ENCODE measurements around the gene GRIPAP1.

The GRIPAP1 gene

DNA sequence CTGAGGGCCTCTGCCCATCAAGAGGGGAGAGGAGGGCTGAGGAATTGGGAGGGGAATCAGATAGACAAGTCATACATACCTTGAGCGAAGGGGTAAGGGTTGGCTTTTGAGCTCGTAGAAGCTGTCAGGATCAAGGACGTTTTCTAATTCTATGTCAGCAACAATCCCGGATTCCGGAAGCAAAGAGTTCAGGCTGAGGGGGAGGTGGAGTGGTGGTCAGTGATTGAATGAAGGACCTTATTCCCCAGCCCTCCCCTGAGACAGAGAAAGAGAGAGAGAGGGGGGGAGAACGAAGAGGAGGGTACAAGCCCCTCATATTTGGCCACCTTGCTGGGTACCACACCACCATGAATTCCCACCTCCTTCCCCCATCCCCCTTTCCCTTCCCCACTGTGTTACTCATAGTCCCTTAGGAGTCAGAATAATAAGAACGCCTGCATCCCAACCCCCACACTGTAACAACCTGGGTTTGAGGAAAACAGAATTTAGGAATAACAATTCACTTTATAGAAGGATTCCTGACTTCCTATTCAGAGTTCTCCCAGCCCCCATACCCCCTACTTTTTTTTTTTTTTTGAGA is 38.4 kb upstream of the GRIPAP1 start:
- no peak for ATAC-seq

DNA sequence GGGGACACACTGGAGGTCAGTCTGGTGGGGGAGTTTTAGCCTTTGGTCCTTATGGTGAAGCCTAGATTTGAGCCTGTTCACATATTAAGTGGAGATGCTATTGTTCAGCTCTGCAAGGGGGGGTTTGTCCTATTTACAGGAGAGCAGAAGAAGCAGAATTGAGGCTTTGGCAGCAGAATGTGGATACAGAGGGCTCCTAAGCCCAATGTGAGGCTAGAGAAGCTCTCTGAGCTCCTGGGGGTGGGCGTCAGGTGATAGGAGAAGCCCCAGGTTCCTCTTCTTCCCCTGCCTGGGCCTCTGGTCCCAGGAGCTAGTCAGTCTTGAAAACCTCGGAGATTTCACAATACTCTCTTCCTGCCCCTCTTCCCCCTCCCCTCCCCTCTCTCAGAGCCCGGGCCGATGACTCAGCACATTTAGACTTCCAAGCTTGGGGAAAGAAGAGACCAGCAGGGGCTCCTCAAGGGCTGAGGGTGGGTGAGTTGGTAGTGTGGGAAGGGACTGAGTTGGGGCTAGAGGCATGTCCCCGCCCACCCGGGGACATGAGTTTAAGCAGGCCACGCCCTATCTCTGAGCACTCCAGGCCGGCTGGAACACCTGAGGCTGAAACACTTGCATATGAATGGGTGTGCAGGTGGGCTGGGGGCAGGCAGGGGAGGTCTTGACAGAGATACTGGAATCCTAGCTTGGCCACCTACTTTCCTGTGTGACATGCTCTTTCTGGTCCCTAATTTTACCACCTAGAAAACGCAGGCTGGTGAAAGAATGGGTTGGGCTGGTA is 37.7 kb upstream of the GRIPAP1 start:
- peak; percentile 54 for ATAC-seq
- no peak; the same call in 1 of the 2 replicates for TF ChIP-seq BACH2 (CRISPR knock-in tag; IDR thresholded peaks at IDR 0.05; ENCODE audit: borderline replicate concordance)
- TF ChIP-seq ZFP3 (CRISPR knock-in tag; IDR thresholded peaks at IDR 0.05) = no peak
- TF ChIP-seq OSR1 (CRISPR knock-in tag; IDR thresholded peaks at IDR 0.05) = no peak
- no peak for TF ChIP-seq ESRRG (CRISPR knock-in tag; IDR thresholded peaks at IDR 0.05)
- TF ChIP-seq ZNF565 (CRISPR knock-in tag; conservative IDR thresholded peaks at IDR 0.05; ENCODE audit: low read depth) = no peak
- no peak for TF ChIP-seq RARB (CRISPR knock-in tag; IDR thresholded peaks at IDR 0.05)

More for the DNA sequence above, 38.4 kb upstream of the GRIPAP1 start:
- TF ChIP-seq, protein P1, sequence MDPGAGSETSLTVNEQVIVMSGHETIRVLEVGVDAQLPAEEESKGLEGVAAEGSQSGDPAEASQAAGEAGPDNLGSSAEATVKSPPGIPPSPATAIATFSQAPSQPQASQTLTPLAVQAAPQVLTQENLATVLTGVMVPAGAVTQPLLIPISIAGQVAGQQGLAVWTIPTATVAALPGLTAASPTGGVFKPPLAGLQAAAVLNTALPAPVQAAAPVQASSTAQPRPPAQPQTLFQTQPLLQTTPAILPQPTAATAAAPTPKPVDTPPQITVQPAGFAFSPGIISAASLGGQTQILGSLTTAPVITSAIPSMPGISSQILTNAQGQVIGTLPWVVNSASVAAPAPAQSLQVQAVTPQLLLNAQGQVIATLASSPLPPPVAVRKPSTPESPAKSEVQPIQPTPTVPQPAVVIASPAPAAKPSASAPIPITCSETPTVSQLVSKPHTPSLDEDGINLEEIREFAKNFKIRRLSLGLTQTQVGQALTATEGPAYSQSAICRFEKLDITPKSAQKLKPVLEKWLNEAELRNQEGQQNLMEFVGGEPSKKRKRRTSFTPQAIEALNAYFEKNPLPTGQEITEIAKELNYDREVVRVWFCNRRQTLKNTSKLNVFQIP (CRISPR knock-in tag; IDR thresholded peaks at IDR 0.05; ENCODE audit: borderline replicate concordance, low read depth) = no peak
- TF ChIP-seq CSDC2 (CRISPR knock-in tag; IDR thresholded peaks at IDR 0.05) = no peak
- TF ChIP-seq ISL1 (CRISPR knock-in tag; IDR thresholded peaks at IDR 0.05) = no peak
- no peak for TF ChIP-seq ESRRG (CRISPR knock-in tag; IDR thresholded peaks at IDR 0.05)
- TF ChIP-seq, protein P2, sequence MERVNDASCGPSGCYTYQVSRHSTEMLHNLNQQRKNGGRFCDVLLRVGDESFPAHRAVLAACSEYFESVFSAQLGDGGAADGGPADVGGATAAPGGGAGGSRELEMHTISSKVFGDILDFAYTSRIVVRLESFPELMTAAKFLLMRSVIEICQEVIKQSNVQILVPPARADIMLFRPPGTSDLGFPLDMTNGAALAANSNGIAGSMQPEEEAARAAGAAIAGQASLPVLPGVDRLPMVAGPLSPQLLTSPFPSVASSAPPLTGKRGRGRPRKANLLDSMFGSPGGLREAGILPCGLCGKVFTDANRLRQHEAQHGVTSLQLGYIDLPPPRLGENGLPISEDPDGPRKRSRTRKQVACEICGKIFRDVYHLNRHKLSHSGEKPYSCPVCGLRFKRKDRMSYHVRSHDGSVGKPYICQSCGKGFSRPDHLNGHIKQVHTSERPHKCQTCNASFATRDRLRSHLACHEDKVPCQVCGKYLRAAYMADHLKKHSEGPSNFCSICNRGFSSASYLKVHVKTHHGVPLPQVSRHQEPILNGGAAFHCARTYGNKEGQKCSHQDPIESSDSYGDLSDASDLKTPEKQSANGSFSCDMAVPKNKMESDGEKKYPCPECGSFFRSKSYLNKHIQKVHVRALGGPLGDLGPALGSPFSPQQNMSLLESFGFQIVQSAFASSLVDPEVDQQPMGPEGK (CRISPR knock-in tag; IDR thresholded peaks at IDR 0.05; ENCODE audit: borderline replicate concordance) = no peak
- no peak for TF ChIP-seq ZFP3 (CRISPR knock-in tag; IDR thresholded peaks at IDR 0.05)
- no peak for TF ChIP-seq OSR1 (CRISPR knock-in tag; IDR thresholded peaks at IDR 0.05)
- TF ChIP-seq ZNF8 (CRISPR knock-in tag; IDR thresholded peaks at IDR 0.05) = no peak
- TF ChIP-seq ZFP30 (CRISPR knock-in tag; IDR thresholded peaks at IDR 0.05) = no peak
- TF ChIP-seq GLIS3 (CRISPR knock-in tag; IDR thresholded peaks at IDR 0.05) = no peak

DNA sequence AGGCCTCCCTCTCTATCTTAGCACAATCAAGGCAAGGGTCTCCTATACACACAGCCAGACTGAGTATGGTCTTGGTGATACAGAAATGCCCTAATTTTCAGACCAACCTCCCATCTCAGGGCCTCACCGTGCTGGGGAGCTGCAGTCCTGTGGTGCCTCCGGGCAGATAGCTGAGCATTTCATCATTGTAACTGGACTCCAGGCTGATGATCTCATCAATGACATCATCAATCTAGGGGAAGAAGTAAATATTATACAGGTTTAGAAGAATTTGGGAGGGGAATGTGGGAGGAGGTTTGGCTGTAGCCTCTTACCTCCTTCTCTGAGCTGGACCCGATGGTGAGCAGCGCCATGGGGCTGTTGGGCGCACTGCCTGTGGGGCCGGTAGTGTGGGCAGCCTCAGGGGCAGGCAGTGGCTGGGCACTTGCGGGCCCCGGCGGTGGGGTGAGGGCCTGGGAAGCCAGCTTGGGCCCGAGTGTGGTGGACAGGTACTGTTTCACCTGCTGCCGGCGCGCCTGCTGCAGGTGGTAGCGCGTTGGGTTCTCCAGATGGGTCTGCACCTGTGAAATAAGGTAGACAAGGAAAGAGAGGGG is 35.9 kb upstream of the GRIPAP1 start:
- ATAC-seq = no peak
- TF ChIP-seq, protein P3, sequence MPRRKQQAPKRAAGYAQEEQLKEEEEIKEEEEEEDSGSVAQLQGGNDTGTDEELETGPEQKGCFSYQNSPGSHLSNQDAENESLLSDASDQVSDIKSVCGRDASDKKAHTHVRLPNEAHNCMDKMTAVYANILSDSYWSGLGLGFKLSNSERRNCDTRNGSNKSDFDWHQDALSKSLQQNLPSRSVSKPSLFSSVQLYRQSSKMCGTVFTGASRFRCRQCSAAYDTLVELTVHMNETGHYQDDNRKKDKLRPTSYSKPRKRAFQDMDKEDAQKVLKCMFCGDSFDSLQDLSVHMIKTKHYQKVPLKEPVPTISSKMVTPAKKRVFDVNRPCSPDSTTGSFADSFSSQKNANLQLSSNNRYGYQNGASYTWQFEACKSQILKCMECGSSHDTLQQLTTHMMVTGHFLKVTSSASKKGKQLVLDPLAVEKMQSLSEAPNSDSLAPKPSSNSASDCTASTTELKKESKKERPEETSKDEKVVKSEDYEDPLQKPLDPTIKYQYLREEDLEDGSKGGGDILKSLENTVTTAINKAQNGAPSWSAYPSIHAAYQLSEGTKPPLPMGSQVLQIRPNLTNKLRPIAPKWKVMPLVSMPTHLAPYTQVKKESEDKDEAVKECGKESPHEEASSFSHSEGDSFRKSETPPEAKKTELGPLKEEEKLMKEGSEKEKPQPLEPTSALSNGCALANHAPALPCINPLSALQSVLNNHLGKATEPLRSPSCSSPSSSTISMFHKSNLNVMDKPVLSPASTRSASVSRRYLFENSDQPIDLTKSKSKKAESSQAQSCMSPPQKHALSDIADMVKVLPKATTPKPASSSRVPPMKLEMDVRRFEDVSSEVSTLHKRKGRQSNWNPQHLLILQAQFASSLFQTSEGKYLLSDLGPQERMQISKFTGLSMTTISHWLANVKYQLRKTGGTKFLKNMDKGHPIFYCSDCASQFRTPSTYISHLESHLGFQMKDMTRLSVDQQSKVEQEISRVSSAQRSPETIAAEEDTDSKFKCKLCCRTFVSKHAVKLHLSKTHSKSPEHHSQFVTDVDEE (CRISPR knock-in tag; IDR thresholded peaks at IDR 0.05) = no peak

DNA sequence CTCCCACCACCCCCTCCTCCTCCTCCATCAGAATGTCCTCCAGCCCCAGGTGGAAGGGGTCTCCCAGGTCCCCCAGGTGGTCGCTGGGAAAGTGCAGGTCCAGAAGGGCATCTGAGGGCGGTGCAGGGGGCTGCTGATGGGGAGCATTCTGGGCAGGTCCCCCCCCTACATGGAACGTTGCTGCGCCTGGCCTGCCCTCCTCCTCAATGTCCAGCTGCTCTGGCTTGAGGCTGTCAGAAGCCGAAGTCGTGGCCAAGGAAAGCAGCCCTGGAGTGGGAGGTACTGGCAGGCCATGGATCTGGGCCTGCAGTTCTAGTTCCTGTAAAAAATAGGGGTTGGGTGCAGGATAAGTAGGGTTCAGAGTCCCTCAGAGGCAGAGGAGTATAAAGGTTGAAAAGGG is 28.2 kb upstream of the GRIPAP1 start:
- ATAC-seq = no peak
- TF ChIP-seq TCF4 (CRISPR knock-in tag; IDR thresholded peaks at IDR 0.05; ENCODE audit: borderline replicate concordance) (no peak), ARNTL (CRISPR knock-in tag; IDR thresholded peaks at IDR 0.05; ENCODE audit: borderline replicate concordance, low read depth) (no peak), ZNF565 (CRISPR knock-in tag; conservative IDR thresholded peaks at IDR 0.05; ENCODE audit: low read depth) (no peak), ZFP3 (CRISPR knock-in tag; IDR thresholded peaks at IDR 0.05) (no peak), ISL1 (CRISPR knock-in tag; IDR thresholded peaks at IDR 0.05) (no peak), BACH2 (CRISPR knock-in tag; IDR thresholded peaks at IDR 0.05; ENCODE audit: borderline replicate concordance) (no peak), ZFP30 (CRISPR knock-in tag; IDR thresholded peaks at IDR 0.05) (no peak), TOX (CRISPR knock-in tag; IDR thresholded peaks at IDR 0.05; ENCODE audit: borderline replicate concordance) (no peak), SNAI2 (CRISPR knock-in tag; IDR thresholded peaks at IDR 0.05) (no peak), PPARA (CRISPR knock-in tag; IDR thresholded peaks at IDR 0.05; ENCODE audit: borderline replicate concordance) (no peak), ESRRG (CRISPR knock-in tag; IDR thresholded peaks at IDR 0.05) (no peak), ZC3H10 (CRISPR knock-in tag; IDR thresholded peaks at IDR 0.05) (no peak), CSDC2 (CRISPR knock-in tag; IDR thresholded peaks at IDR 0.05) (no peak)
- TF ChIP-seq, protein P2 (CRISPR knock-in tag; IDR thresholded peaks at IDR 0.05; ENCODE audit: borderline replicate concordance) = no peak
- TF ChIP-seq, protein P4, sequence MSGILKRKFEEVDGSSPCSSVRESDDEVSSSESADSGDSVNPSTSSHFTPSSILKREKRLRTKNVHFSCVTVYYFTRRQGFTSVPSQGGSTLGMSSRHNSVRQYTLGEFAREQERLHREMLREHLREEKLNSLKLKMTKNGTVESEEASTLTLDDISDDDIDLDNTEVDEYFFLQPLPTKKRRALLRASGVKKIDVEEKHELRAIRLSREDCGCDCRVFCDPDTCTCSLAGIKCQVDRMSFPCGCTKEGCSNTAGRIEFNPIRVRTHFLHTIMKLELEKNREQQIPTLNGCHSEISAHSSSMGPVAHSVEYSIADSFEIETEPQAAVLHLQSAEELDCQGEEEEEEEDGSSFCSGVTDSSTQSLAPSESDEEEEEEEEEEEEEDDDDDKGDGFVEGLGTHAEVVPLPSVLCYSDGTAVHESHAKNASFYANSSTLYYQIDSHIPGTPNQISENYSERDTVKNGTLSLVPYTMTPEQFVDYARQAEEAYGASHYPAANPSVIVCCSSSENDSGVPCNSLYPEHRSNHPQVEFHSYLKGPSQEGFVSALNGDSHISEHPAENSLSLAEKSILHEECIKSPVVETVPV (CRISPR knock-in tag; IDR thresholded peaks at IDR 0.05) = no peak
- TF ChIP-seq, protein P3 (CRISPR knock-in tag; IDR thresholded peaks at IDR 0.05) = no peak
